ENCODE results near the gene UBE3C. TPM values are rescaled to one million over a fixed set of nuclear protein-coding genes. Genes with fewer than 3 reads are reported as not detected.

The UBE3C gene
- polyA plus RNA-seq, 1 donor from 2014 or later: 39.0 TPM

GRCh38 chr7:157168571-157168970 is 29.8 kb downstream of the UBE3C start:
- H3K9me2 ChIP-seq (ENCODE audit: insufficient read depth, low read length): no peaks in the 10 kb centered on the region

DNA sequence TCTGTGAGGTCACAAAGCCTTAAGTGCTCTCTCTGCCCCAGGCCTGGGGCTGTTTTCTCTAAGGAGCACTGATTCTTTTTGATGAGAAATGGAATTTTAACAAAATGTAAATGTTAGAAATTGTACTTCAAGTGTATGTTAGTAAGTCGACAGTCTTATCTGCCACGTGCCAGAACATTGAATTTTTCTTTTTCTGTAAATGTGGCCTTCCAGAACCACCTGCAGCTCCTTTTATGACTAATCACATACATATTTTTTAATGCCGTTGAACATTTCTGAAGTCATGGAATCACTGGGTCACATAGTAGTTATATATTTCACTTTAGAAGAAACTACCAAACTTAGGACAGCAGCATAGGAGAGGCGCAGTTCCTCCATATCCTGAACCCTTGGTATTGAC is 38.0 kb downstream of the UBE3C start:
- Histone ChIP-seq H4K20me1 (ENCODE audit: insufficient read depth) (no peaks in the 10 kb centered on the region), H3K9me3 (ENCODE audit: low read length) (no peaks in the 10 kb centered on the region), H3K4me3 (ENCODE audit: low read length) (no peak overlapping the region), H3K36me3 (ENCODE audit: insufficient read depth, low read length) (peaks cover 7% of the 10 kb centered on the region), H3K27ac (ENCODE audit: low read length) (no peak overlapping the region), H3K9me2 (ENCODE audit: insufficient read depth, low read length) (no peaks in the 10 kb centered on the region), H3K9ac (ENCODE audit: low read length) (no peak overlapping the region), H2AFZ (ENCODE audit: low read depth, low read length) (no peak overlapping the region), H3K79me2 (replicated peaks; ENCODE audit: insufficient read depth, low read length) (no peaks in the 10 kb centered on the region), H3K27me3 (ENCODE audit: insufficient read depth, low read depth, low read length) (no peaks in the 10 kb centered on the region), H3F3A (ENCODE audit: insufficient read depth, low read length, poor library complexity, severe bottlenecking) (no peaks in the 10 kb centered on the region), H3K4me2 (ENCODE audit: low read length) (no peak overlapping the region)
- no peak for TF ChIP-seq EZH2 (IDR thresholded peaks at IDR 0.05; ENCODE audit: borderline replicate concordance, insufficient read depth, low read length, poor library complexity, severe bottlenecking)
- TF ChIP-seq, protein P1, sequence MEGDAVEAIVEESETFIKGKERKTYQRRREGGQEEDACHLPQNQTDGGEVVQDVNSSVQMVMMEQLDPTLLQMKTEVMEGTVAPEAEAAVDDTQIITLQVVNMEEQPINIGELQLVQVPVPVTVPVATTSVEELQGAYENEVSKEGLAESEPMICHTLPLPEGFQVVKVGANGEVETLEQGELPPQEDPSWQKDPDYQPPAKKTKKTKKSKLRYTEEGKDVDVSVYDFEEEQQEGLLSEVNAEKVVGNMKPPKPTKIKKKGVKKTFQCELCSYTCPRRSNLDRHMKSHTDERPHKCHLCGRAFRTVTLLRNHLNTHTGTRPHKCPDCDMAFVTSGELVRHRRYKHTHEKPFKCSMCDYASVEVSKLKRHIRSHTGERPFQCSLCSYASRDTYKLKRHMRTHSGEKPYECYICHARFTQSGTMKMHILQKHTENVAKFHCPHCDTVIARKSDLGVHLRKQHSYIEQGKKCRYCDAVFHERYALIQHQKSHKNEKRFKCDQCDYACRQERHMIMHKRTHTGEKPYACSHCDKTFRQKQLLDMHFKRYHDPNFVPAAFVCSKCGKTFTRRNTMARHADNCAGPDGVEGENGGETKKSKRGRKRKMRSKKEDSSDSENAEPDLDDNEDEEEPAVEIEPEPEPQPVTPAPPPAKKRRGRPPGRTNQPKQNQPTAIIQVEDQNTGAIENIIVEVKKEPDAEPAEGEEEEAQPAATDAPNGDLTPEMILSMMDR (IDR thresholded peaks at IDR 0.05; ENCODE audit: poor library complexity, severe bottlenecking): no peak

More at GRCh38 chr7:157168571-157168970, 29.8 kb downstream of the UBE3C start:
- no peaks in the 10 kb centered on the region for H3K27me3 ChIP-seq (ENCODE audit: insufficient read depth, low read depth, low read length)
- no peak overlapping the region for H3K27ac ChIP-seq (ENCODE audit: low read length)
- TF ChIP-seq EP300 (conservative IDR thresholded peaks at IDR 0.05; ENCODE audit: poor library complexity, severe bottlenecking) (no peak), EZH2 (IDR thresholded peaks at IDR 0.05; ENCODE audit: borderline replicate concordance, insufficient read depth, low read length, poor library complexity, severe bottlenecking) (no peak), RAD21 (conservative IDR thresholded peaks at IDR 0.05) (no peak), POLR2AphosphoS5 (IDR thresholded peaks at IDR 0.05) (no peak), TAF1 (IDR thresholded peaks at IDR 0.05; ENCODE audit: low read depth) (no peak), SMC3 (conservative IDR thresholded peaks at IDR 0.05; ENCODE audit: poor library complexity) (no peak)
- TF ChIP-seq, protein P1 (IDR thresholded peaks at IDR 0.05; ENCODE audit: poor library complexity, severe bottlenecking): no peak
- TF ChIP-seq, protein P2, sequence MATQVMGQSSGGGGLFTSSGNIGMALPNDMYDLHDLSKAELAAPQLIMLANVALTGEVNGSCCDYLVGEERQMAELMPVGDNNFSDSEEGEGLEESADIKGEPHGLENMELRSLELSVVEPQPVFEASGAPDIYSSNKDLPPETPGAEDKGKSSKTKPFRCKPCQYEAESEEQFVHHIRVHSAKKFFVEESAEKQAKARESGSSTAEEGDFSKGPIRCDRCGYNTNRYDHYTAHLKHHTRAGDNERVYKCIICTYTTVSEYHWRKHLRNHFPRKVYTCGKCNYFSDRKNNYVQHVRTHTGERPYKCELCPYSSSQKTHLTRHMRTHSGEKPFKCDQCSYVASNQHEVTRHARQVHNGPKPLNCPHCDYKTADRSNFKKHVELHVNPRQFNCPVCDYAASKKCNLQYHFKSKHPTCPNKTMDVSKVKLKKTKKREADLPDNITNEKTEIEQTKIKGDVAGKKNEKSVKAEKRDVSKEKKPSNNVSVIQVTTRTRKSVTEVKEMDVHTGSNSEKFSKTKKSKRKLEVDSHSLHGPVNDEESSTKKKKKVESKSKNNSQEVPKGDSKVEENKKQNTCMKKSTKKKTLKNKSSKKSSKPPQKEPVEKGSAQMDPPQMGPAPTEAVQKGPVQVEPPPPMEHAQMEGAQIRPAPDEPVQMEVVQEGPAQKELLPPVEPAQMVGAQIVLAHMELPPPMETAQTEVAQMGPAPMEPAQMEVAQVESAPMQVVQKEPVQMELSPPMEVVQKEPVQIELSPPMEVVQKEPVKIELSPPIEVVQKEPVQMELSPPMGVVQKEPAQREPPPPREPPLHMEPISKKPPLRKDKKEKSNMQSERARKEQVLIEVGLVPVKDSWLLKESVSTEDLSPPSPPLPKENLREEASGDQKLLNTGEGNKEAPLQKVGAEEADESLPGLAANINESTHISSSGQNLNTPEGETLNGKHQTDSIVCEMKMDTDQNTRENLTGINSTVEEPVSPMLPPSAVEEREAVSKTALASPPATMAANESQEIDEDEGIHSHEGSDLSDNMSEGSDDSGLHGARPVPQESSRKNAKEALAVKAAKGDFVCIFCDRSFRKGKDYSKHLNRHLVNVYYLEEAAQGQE (IDR thresholded peaks at IDR 0.05; ENCODE audit: borderline replicate concordance): no peak
- H3K79me2 ChIP-seq (replicated peaks; ENCODE audit: insufficient read depth, low read length): peaks cover 11% of the 10 kb centered on the region
- no peak overlapping the region for H3K4me3 ChIP-seq (ENCODE audit: low read length)
- no peak overlapping the region for H3K9ac ChIP-seq (ENCODE audit: low read length)
- H3F3A ChIP-seq (ENCODE audit: insufficient read depth, low read length, poor library complexity, severe bottlenecking): no peaks in the 10 kb centered on the region
- no peaks in the 10 kb centered on the region for H3K36me3 ChIP-seq (ENCODE audit: insufficient read depth, low read length)
- H4K20me1 ChIP-seq (ENCODE audit: insufficient read depth): no peaks in the 10 kb centered on the region
- H3K9me3 ChIP-seq (ENCODE audit: low read length): no peaks in the 10 kb centered on the region
- H3K4me2 ChIP-seq (ENCODE audit: low read length): no peak overlapping the region
- no peak overlapping the region for H2AFZ ChIP-seq (ENCODE audit: low read depth, low read length)

All from neural cell (in vitro differentiated cells).